Activated CD4-positive, alpha-beta memory T cell treated with anti-CD3 and anti-CD28 coated beads, Interleukin-2, amount 10 ng/mL, durations not matched to agents 7 days and 5 days (primary cell): ENCODE data around the gene SVBP. TPM values are rescaled to one million over a fixed set of nuclear protein-coding genes. Genes with fewer than 3 reads are reported as not detected.

Experiments used
- CTCF ChIA-PET: fragments of 350-600 bp; sonication (Branson Sonifier 250); formaldehyde crosslinking; loops from one replicate; lab custom pipeline; 2021; ENCODE audit warnings: antibody characterized with exemption, inconsistent platforms; lab: Charles Lee
- POLR2A ChIA-PET: fragments of 350-600 bp; sonication (Branson Sonifier 250); formaldehyde crosslinking; loops from one replicate; lab custom pipeline; 2021; ENCODE audit warnings: antibody characterized with exemption; lab: Charles Lee
- DNase-seq: peaks from one replicate; pipeline ENCODE4 v3.0.0-alpha.2; 2020
- H3K27ac Mint-ChIP-seq: one replicate; pipeline ENCODE4 v1.8.0; 2021; ENCODE audit warnings: mild to moderate bottlenecking, mixed read lengths
- H3K27me3 Mint-ChIP-seq: one replicate; pipeline ENCODE4 v1.8.0; 2021; ENCODE audit warnings: mixed read lengths
- H3K36me3 Mint-ChIP-seq: one replicate; pipeline ENCODE4 v1.8.0; 2021; ENCODE audit warnings: low read depth, mixed read lengths
- H3K4me1 Mint-ChIP-seq: one replicate; pipeline ENCODE4 v1.8.0; 2021; ENCODE audit warnings: mixed read lengths
- H3K4me3 Mint-ChIP-seq: one replicate; pipeline ENCODE4 v1.8.0; 2021; ENCODE audit warnings: mild to moderate bottlenecking, mixed read lengths
- H3K9me3 Mint-ChIP-seq: one replicate; pipeline ENCODE4 v1.8.0; 2021; ENCODE audit warnings: mixed read lengths
- total RNA-seq, 2 experiments: library from RNA; stranded (reverse); gene quantifications; one replicate each; pipeline ENCODE4 v1.2.3, GENCODE V29; 2021

Gene SVBP
- total RNA-seq, 2 experiments from 2014 or later: 17.4 to 19.2 TPM

- peaks cover 24% of the 10 kb centered on the region for H3K4me1 Mint-ChIP-seq
- POLR2A ChIA-PET: interaction anchor here (1.2 to 1.5 kb wide), 3 partner anchors 20 to 39 kb away, joined by 3 to 4 read pairs (median 4); partner anchors contain the start of genes C1orf50 and P3H1
- H3K36me3 Mint-ChIP-seq: peaks cover 13% of the 10 kb centered on the region
- peak overlapping the region; percentile 69 for H3K4me3 Mint-ChIP-seq
- H3K9me3 Mint-ChIP-seq: no peaks in the 10 kb centered on the region
- H3K27ac Mint-ChIP-seq: no peak overlapping the region
- no peak for DNase-seq
- H3K27me3 Mint-ChIP-seq: no peaks in the 10 kb centered on the region
- CTCF ChIA-PET: no interaction called here
These were observed 31.1 kb downstream of the SVBP start for GRCh38 chr1:42786097-42786496.

GRCh38 chr1:42784946-42785693 is 32.1 kb downstream of the SVBP start, which contains the start of gene TMEM269:
Gene TMEM269 (plus strand): TSS chr1:42784991. CDS start chr1:42789894, 4,903 bp downstream.
- Mint-ChIP-seq H3K4me1 (peaks cover 29% of the 10 kb centered on the region), H3K4me3 (peak within 1 kb of the TSS; percentile 69), H3K36me3 (peaks cover 22% of the 10 kb centered on the region), H3K27ac (peak within 1 kb of the TSS; percentile 20), H3K9me3 (no peaks in the 10 kb centered on the region), H3K27me3 (no peaks in the 10 kb centered on the region)
- peak; percentile 66 for DNase-seq
- CTCF ChIA-PET: interaction anchor here (1.0 to 1.4 kb wide), 2 partner anchors 19 to 288 kb away, joined by 3 to 4 read pairs; partner anchors contain the start of genes C1orf50 and P3H1
- POLR2A ChIA-PET: interaction anchor here (1.0 to 1.5 kb wide), 4 partner anchors 8 to 40 kb away, joined by 3 to 4 read pairs (median 3); partner anchors contain the start of genes C1orf50, ERMAP and P3H1

DNA sequence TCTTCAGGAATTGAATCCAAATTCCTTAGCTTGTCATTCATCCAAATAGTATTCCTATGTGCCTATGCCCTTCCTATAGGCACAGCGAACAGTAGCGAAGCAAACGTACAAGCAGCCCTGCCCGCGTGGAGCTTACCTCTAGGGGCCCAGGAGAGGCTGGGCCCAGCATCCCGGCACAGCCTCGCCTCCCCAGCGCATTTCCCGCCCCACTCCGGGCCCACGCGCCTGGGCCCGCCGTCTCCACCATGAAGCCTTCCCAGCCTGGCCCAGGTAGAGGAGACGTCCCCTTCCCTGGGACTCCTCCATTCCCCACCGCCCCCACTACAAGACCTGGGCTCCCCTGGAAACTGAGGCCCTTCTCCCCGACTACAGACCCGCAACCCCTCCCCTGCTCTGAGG is 32.7 kb downstream of the SVBP start:
- ChIA-PET CTCF (interaction anchor here (1.0 to 1.4 kb wide), 2 partner anchors 18 to 289 kb away, joined by 3 to 4 read pairs; partner anchors contain the start of genes C1orf50 and P3H1), POLR2A (interaction anchor here (1.0 to 1.5 kb wide), 5 partner anchors 8 to 41 kb away, joined by 3 to 5 read pairs (median 3); partner anchors contain the start of genes C1orf50, ERMAP and P3H1)
- Mint-ChIP-seq H3K27me3 (no peaks in the 10 kb centered on the region), H3K36me3 (peaks cover 27% of the 10 kb centered on the region), H3K27ac (no peak overlapping the region), H3K9me3 (no peaks in the 10 kb centered on the region), H3K4me1 (peaks cover 34% of the 10 kb centered on the region), H3K4me3 (no peak overlapping the region)
- no peak for DNase-seq

DNA sequence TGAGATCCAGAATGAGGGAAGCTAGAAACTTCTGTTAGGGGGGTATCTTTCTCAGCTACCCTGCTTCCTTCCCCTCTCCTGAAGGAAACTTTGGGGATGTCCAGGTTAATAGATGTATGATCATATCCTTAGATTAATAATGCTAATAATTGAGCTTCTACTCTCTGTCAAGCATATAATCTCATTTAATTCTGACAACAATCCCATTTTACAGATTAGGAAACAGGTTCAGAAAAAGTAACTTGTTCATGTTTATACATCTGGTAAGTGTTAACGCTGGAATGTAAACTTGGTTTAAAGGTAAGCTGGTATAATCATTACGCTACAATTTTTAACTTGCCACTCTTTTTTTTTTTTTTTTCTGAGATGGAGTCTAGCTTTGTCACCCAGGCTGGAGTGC is 34.1 kb downstream of the SVBP start:
- Mint-ChIP-seq H3K4me1 (peaks cover 45% of the 10 kb centered on the region), H3K27ac (no peak overlapping the region), H3K27me3 (no peaks in the 10 kb centered on the region), H3K9me3 (no peaks in the 10 kb centered on the region), H3K36me3 (peaks cover 36% of the 10 kb centered on the region), H3K4me3 (no peak overlapping the region)
- CTCF ChIA-PET: interaction anchor here (1.1 to 1.9 kb wide), 4 partner anchors 9 to 291 kb away, joined by 3 to 10 read pairs (median 4); partner anchors contain the start of genes C1orf50, P3H1 and ZNF691
- POLR2A ChIA-PET: interaction anchor here (0.9 to 4.3 kb wide), 6 partner anchors 16 to 187 kb away, joined by 3 to 18 read pairs (median 4); partner anchors contain the start of genes C1orf50, P3H1 and ZNF691
- DNase-seq: no peak

GRCh38 chr1:42780176-42780575 is 37.0 kb downstream of the SVBP start:
- Mint-ChIP-seq H3K4me3 (no peak overlapping the region), H3K27me3 (no peaks in the 10 kb centered on the region)

GRCh38 chr1:42779725-42780124 is 37.5 kb downstream of the SVBP start:
- DNase-seq: no peak
- ChIA-PET CTCF (interaction anchor here (1.0 to 5.3 kb wide), 6 partner anchors 17 to 294 kb away, joined by 3 to 65 read pairs (median 4); partner anchors contain the start of gene ZNF691), POLR2A (interaction anchor here (1.4 to 4.3 kb wide), 2 partner anchors 13 to 67 kb away, joined by 5 to 18 read pairs; partner anchors contain the start of genes C1orf50, P3H1 and ZNF691)
- Mint-ChIP-seq H3K36me3 (peaks cover 68% of the 10 kb centered on the region), H3K4me1 (peaks cover 40% of the 10 kb centered on the region), H3K4me3 (no peak overlapping the region), H3K27ac (peak overlapping the region; percentile 11), H3K27me3 (no peaks in the 10 kb centered on the region), H3K9me3 (no peaks in the 10 kb centered on the region)

More at GRCh38 chr1:42780176-42780575, 37.0 kb downstream of the SVBP start:
- POLR2A ChIA-PET: interaction anchor here (1.4 to 4.3 kb wide), 2 partner anchors 13 to 67 kb away, joined by 5 to 18 read pairs; partner anchors contain the start of genes C1orf50, P3H1 and ZNF691
- Mint-ChIP-seq H3K27ac (no peak overlapping the region), H3K36me3 (peaks cover 63% of the 10 kb centered on the region), H3K4me1 (peaks cover 38% of the 10 kb centered on the region), H3K9me3 (no peaks in the 10 kb centered on the region)
- CTCF ChIA-PET: interaction anchor here (0.5 to 5.3 kb wide), 7 partner anchors 17 to 293 kb away, joined by 3 to 65 read pairs (median 3); partner anchors contain the start of gene ZNF691
- no peak for DNase-seq

DNA sequence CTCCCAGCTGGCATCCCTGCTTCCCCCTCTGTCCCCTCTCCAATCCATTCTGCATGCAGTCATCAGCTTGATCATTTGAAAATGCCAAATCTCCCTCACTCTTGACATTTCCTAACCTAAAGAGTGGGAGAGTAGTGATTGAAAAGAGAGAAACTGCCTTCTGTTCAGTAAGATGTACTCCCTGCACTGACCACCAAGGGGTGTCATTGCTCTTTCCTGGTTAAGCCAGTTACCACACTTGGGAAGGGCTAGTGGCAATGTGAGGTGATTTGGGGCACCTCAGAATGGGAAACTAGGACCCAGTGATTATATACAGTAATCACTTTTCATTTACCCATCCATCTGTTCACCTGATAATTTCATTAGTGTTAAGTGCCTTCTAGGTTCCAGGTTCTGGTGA is 39.3 kb downstream of the SVBP start:
- ChIA-PET CTCF (interaction anchor here (0.7 to 5.3 kb wide), 15 partner anchors 11 to 299 kb away, joined by 3 to 65 read pairs (median 4); partner anchors contain the start of genes C1orf50, ERMAP and P3H1), POLR2A (interaction anchor here (0.8 to 2.9 kb wide), 3 partner anchors 11 to 296 kb away, joined by 3 to 24 read pairs (median 4); partner anchors contain the start of genes C1orf50 and P3H1)
- Mint-ChIP-seq H3K36me3 (peaks cover 70% of the 10 kb centered on the region), H3K9me3 (no peaks in the 10 kb centered on the region), H3K27ac (no peak overlapping the region), H3K27me3 (no peaks in the 10 kb centered on the region), H3K4me3 (no peak overlapping the region), H3K4me1 (peaks cover 37% of the 10 kb centered on the region)
- peak; percentile 36 for DNase-seq

- CTCF ChIA-PET: interaction anchor here (1.0 to 5.3 kb wide), 5 partner anchors 9 to 297 kb away, joined by 4 to 65 read pairs (median 5); partner anchors contain the start of genes C1orf50, ERMAP, P3H1 and ZNF691
- Mint-ChIP-seq H3K27me3 (no peaks in the 10 kb centered on the region), H3K27ac (no peak overlapping the region), H3K4me1 (peaks cover 42% of the 10 kb centered on the region), H3K4me3 (no peak overlapping the region), H3K36me3 (peaks cover 67% of the 10 kb centered on the region), H3K9me3 (no peaks in the 10 kb centered on the region)
- POLR2A ChIA-PET: interaction anchor here (2.9 kb wide), 1 partner anchor 9 kb away, joined by 24 read pairs; the partner anchor contains the start of genes C1orf50 and P3H1
- DNase-seq: no peak
These were observed 40.7 kb downstream of the SVBP start for GRCh38 chr1:42776502-42776901.

- H3K4me3 Mint-ChIP-seq: no peak overlapping the region
- peaks cover 41% of the 10 kb centered on the region for H3K4me1 Mint-ChIP-seq
- no peak overlapping the region for H3K27ac Mint-ChIP-seq
- no peak for DNase-seq
- ChIA-PET POLR2A (no interaction called here), CTCF (interaction anchor here (1.0 to 2.8 kb wide), 3 partner anchors 9 to 299 kb away, joined by 3 to 8 read pairs (median 4); partner anchors contain the start of gene ZNF691)
- no peaks in the 10 kb centered on the region for H3K9me3 Mint-ChIP-seq
- H3K36me3 Mint-ChIP-seq: peaks cover 62% of the 10 kb centered on the region
- H3K27me3 Mint-ChIP-seq: no peaks in the 10 kb centered on the region
These were observed 42.2 kb downstream of the SVBP start for GRCh38 chr1:42774928-42775526.

DNA sequence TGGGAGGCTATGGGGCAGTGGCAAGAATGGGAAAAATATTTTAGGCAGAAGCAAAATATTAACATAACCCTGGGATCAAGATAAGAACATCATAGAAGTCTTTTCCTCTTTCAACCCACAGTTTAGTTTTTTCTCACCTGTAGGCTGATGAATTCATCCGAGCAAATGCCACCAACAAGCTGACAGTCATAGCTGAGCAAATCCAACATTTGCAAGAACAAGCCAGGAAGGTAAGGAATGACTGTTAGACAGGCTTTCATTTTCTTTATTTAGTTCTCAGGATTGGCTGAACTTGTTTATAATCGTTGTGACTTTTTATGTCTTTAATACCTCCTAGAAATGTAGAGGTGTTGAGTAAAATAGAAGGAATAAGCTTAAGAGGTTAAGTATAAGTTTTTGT is 43.8 kb downstream of the SVBP start:
- peaks cover 45% of the 10 kb centered on the region for H3K4me1 Mint-ChIP-seq
- ChIA-PET CTCF (interaction anchor here (1.3 to 2.8 kb wide), 2 partner anchors 10 to 300 kb away, joined by 4 to 8 read pairs; no protein-coding TSS in a partner anchor), POLR2A (no interaction called here)
- no peak for DNase-seq
- no peaks in the 10 kb centered on the region for H3K27me3 Mint-ChIP-seq
- no peak overlapping the region for H3K27ac Mint-ChIP-seq
- H3K9me3 Mint-ChIP-seq: no peaks in the 10 kb centered on the region
- peaks cover 62% of the 10 kb centered on the region for H3K36me3 Mint-ChIP-seq
- no peak overlapping the region for H3K4me3 Mint-ChIP-seq

- ChIA-PET POLR2A (no interaction called here), CTCF (interaction anchor here (3.8 kb wide), 1 partner anchor 304 kb away, joined by 18 read pairs; no protein-coding TSS in a partner anchor)
- H3K4me3 Mint-ChIP-seq: no peak overlapping the region
- no peak overlapping the region for H3K27ac Mint-ChIP-seq
- no peaks in the 10 kb centered on the region for H3K9me3 Mint-ChIP-seq
- DNase-seq: no peak
- H3K27me3 Mint-ChIP-seq: no peaks in the 10 kb centered on the region
- H3K4me1 Mint-ChIP-seq: peaks cover 44% of the 10 kb centered on the region
- peaks cover 28% of the 10 kb centered on the region for H3K36me3 Mint-ChIP-seq
These were observed 47.4 kb downstream of the SVBP start for GRCh38 chr1:42769811-42770210.
